ENCODE measurements around the gene TTC39C.
"Not testable (repeated sequence)": the region's sequence is repeated elsewhere in the genome, so short reads cannot be mapped to it uniquely, and the experiment has no call there.

Gene TTC39C

DNA sequence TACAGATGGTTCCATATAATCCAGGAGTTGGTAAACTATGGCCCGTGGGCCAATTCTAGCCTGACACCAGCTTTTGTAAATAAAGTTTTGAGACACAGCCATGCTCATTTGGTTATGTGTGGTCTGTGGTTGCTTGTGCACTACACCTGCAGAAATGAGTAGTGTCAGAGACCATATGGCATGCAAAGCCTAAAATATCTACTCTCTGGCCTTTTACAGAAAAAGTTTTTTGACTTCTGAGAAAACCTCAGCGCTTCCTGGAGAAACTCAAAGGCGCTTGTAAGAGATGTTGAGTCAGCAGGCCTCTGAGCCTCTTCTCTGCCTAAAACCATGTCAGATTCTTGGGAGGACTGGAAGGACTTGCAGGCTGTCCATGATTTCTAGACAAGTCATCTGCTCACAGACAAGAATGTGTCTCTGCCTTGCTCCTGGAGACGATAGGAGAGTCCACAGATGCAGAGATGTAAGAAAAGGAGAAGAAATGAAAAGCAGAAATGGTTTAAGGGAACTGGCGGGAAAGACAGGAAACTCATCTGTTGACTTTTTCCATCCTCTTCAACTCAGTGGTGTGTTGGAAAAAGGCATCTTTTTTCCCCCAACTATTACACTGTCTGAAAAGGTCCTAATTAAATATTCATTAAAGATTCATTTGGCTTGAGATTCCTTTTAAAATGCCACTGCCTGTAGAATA is 5.2 kb downstream of the TTC39C start:
- Histone ChIP-seq H3K9me3 (ENCODE audit: control insufficient read depth in 2 of 2, low read length in 2 of 2) (no peaks in the 10 kb centered on the region), H3K4me1 (ENCODE audit: control insufficient read depth in 2 of 2, insufficient read depth in 2 of 2, low read length in 2 of 2) (peaks cover 0 to 10% of the 10 kb centered on the region in 2 donors), H3K9ac (ENCODE audit: low read depth in 1 of 2, low read length in 2 of 2) (no peak overlapping the region), H3K27ac (ENCODE audit: low read depth in 2 of 2, low read length in 2 of 2) (no peak overlapping the region), H3K4me3 (ENCODE audit: low read length in 2 of 2) (no peak overlapping the region), H3K27me3 (ENCODE audit: control insufficient read depth in 2 of 2, insufficient read depth in 2 of 2, low read length in 2 of 2) (no peaks in the 10 kb centered on the region), H3K36me3 (ENCODE audit: control insufficient read depth in 2 of 2, insufficient read depth in 2 of 2, low read length in 2 of 2) (no peaks in the 10 kb centered on the region)

DNA sequence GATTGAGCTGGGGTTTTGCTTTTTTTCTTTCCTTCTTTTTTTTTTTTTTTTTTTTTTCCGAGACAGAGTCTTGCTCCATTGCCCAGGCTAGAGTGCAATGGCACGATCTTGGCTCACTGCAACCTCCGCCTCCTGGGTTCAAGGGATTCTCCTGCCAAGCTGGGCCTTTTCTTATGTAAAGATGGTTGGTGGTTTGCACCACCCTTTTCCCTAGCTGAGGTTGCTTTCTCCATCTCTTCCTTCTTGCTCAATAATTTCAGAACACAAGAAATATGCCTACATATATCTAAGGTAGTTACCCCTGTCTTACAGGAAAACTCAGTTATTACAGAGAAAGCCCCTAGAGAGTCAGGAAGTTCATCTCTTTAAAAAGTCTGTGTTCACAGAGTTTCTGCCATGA is 7.0 kb downstream of the TTC39C start:
- no peaks in the 10 kb centered on the region for H3K36me3 ChIP-seq (ENCODE audit: control insufficient read depth in 2 of 2, insufficient read depth in 2 of 2, low read length in 2 of 2)
- no peak overlapping the region for H3K4me3 ChIP-seq (ENCODE audit: low read length in 2 of 2)
- H3K9me3 ChIP-seq (ENCODE audit: control insufficient read depth in 2 of 2, low read length in 2 of 2) = no peaks in the 10 kb centered on the region
- H3K27me3 ChIP-seq (ENCODE audit: control insufficient read depth in 2 of 2, insufficient read depth in 2 of 2, low read length in 2 of 2) = no peaks in the 10 kb centered on the region
- no peak overlapping the region for H3K9ac ChIP-seq (ENCODE audit: low read depth in 1 of 2, low read length in 2 of 2)
- no peak overlapping the region for H3K27ac ChIP-seq (ENCODE audit: low read depth in 2 of 2, low read length in 2 of 2)
- peaks cover 0 to 14% of the 10 kb centered on the region in 2 donors for H3K4me1 ChIP-seq (ENCODE audit: control insufficient read depth in 2 of 2, insufficient read depth in 2 of 2, low read length in 2 of 2)

GRCh38 chr18:24022161-24022560 is 7.6 kb downstream of the TTC39C start:
- peaks cover 0 to 18% of the 10 kb centered on the region in 2 donors for H3K4me1 ChIP-seq (ENCODE audit: control insufficient read depth in 2 of 2, insufficient read depth in 2 of 2, low read length in 2 of 2)

DNA sequence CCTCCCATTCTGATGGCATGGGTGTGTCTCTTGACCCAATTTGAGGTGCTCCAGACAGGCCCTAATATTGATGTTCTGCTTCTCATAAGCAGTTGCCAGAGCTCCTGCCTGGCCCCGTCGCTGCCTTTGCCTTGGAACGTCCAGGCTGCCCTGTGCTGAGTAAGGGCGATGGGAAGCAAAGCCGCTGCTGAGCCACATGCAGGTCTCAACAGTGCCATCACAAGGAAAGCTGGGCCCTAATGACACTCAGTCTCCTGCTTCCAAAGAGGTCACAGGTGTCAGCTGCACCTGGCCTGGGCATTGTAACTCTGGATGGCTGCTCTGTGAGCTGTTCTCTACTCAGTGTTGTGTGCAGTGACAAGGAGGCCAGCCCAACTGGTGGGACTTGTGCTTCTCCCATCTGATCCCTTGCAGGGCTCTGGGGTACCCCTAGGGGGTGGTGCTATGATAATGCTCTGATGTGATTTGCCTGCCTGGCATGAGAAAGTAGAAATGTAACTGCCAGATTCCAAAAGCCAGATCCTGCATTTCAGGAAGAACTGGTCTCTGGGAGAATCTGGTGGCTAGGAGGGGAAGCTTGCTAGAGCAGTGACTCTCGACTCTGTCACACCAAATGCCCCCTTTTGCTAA is 8.7 kb downstream of the TTC39C start:
- no peak overlapping the region for H3K4me3 ChIP-seq (ENCODE audit: low read length in 2 of 2)
- H3K27me3 ChIP-seq (ENCODE audit: control insufficient read depth in 2 of 2, insufficient read depth in 2 of 2, low read length in 2 of 2) = no peaks in the 10 kb centered on the region
- H3K27ac ChIP-seq (ENCODE audit: low read depth in 2 of 2, low read length in 2 of 2) = no peak overlapping the region
- H3K4me1 ChIP-seq (ENCODE audit: control insufficient read depth in 2 of 2, insufficient read depth in 2 of 2, low read length in 2 of 2) = peaks cover 0 to 18% of the 10 kb centered on the region in 2 donors
- no peak overlapping the region for H3K9ac ChIP-seq (ENCODE audit: low read depth in 1 of 2, low read length in 2 of 2)
- no peaks in the 10 kb centered on the region for H3K9me3 ChIP-seq (ENCODE audit: control insufficient read depth in 2 of 2, low read length in 2 of 2)
- H3K36me3 ChIP-seq (ENCODE audit: control insufficient read depth in 2 of 2, insufficient read depth in 2 of 2, low read length in 2 of 2) = no peaks in the 10 kb centered on the region

More at GRCh38 chr18:24022161-24022560, 7.6 kb downstream of the TTC39C start:
- Histone ChIP-seq H3K9ac (ENCODE audit: low read depth in 1 of 2, low read length in 2 of 2) (no peak overlapping the region), H3K27ac (ENCODE audit: low read depth in 2 of 2, low read length in 2 of 2) (no peak overlapping the region), H3K27me3 (ENCODE audit: control insufficient read depth in 2 of 2, insufficient read depth in 2 of 2, low read length in 2 of 2) (no peaks in the 10 kb centered on the region), H3K4me3 (ENCODE audit: low read length in 2 of 2) (no peak overlapping the region), H3K36me3 (ENCODE audit: control insufficient read depth in 2 of 2, insufficient read depth in 2 of 2, low read length in 2 of 2) (no peaks in the 10 kb centered on the region), H3K9me3 (ENCODE audit: control insufficient read depth in 2 of 2, low read length in 2 of 2) (no peaks in the 10 kb centered on the region)

- Histone ChIP-seq H3K27ac (ENCODE audit: low read depth in 2 of 2, low read length in 2 of 2) (no peak overlapping the region), H3K9me3 (ENCODE audit: control insufficient read depth in 2 of 2, low read length in 2 of 2) (no peaks in the 10 kb centered on the region), H3K4me3 (ENCODE audit: low read length in 2 of 2) (no peak overlapping the region), H3K4me1 (ENCODE audit: control insufficient read depth in 2 of 2, insufficient read depth in 2 of 2, low read length in 2 of 2) (peaks cover 0 to 18% of the 10 kb centered on the region in 2 donors), H3K36me3 (ENCODE audit: control insufficient read depth in 2 of 2, insufficient read depth in 2 of 2, low read length in 2 of 2) (no peaks in the 10 kb centered on the region), H3K27me3 (ENCODE audit: control insufficient read depth in 2 of 2, insufficient read depth in 2 of 2, low read length in 2 of 2) (no peaks in the 10 kb centered on the region), H3K9ac (ENCODE audit: low read depth in 1 of 2, low read length in 2 of 2) (no peak overlapping the region)
Observed at GRCh38 chr18:24024425-24024824, 9.9 kb downstream of the TTC39C start.

GRCh38 chr18:24026457-24026856 is 11.9 kb downstream of the TTC39C start:
- H3K9me3 ChIP-seq (ENCODE audit: control insufficient read depth in 2 of 2, low read length in 2 of 2) = no peaks in the 10 kb centered on the region
- H3K36me3 ChIP-seq (ENCODE audit: control insufficient read depth in 2 of 2, insufficient read depth in 2 of 2, low read length in 2 of 2) = no peaks in the 10 kb centered on the region
- peaks cover 0 to 11% of the 10 kb centered on the region in 2 donors for H3K4me1 ChIP-seq (ENCODE audit: control insufficient read depth in 2 of 2, insufficient read depth in 2 of 2, low read length in 2 of 2)
- H3K9ac ChIP-seq (ENCODE audit: low read depth in 1 of 2, low read length in 2 of 2) = no peak overlapping the region
- no peaks in the 10 kb centered on the region for H3K27me3 ChIP-seq (ENCODE audit: control insufficient read depth in 2 of 2, insufficient read depth in 2 of 2, low read length in 2 of 2)
- H3K27ac ChIP-seq (ENCODE audit: low read depth in 2 of 2, low read length in 2 of 2) = no peak overlapping the region
- H3K4me3 ChIP-seq (ENCODE audit: low read length in 2 of 2) = no peak overlapping the region

GRCh38 chr18:24027156-24027827 is 12.7 kb downstream of the TTC39C start:
- Histone ChIP-seq H3K9ac (ENCODE audit: low read depth in 1 of 2, low read length in 2 of 2) (no peak overlapping the region), H3K27me3 (ENCODE audit: control insufficient read depth in 2 of 2, insufficient read depth in 2 of 2, low read length in 2 of 2) (no peaks in the 10 kb centered on the region), H3K4me3 (ENCODE audit: low read length in 2 of 2) (no peak overlapping the region), H3K36me3 (ENCODE audit: control insufficient read depth in 2 of 2, insufficient read depth in 2 of 2, low read length in 2 of 2) (no peaks in the 10 kb centered on the region), H3K4me1 (ENCODE audit: control insufficient read depth in 2 of 2, insufficient read depth in 2 of 2, low read length in 2 of 2) (peaks cover 0 to 11% of the 10 kb centered on the region in 2 donors), H3K9me3 (ENCODE audit: control insufficient read depth in 2 of 2, low read length in 2 of 2) (no peaks in the 10 kb centered on the region), H3K27ac (ENCODE audit: low read depth in 2 of 2, low read length in 2 of 2) (no peak overlapping the region)

DNA sequence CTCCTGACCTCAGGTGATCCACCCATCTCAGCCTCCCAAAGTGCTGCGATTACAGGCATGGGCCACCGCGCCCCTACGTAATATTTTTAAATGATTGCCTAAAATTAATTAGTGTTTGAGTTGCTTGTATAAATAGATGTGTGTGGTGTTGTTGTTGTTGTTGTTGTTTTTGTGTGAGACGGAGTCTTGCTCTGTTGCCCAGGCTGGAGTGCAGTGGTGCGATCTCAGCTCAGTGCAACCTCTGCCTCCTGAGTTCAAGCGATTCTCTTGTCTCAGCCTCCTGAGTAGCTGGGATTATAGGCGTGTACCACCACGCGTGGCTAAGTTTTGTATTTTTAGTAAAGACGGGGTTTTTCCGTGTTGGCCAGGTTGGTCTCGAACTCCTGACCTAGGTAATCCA is 14.4 kb downstream of the TTC39C start:
- H3K4me1 ChIP-seq (ENCODE audit: control insufficient read depth in 2 of 2, insufficient read depth in 2 of 2, low read length in 2 of 2); H3K36me3 ChIP-seq (ENCODE audit: control insufficient read depth in 2 of 2, insufficient read depth in 2 of 2, low read length in 2 of 2); H3K27me3 ChIP-seq (ENCODE audit: control insufficient read depth in 2 of 2, insufficient read depth in 2 of 2, low read length in 2 of 2); H3K4me3 ChIP-seq (ENCODE audit: low read length in 2 of 2); H3K9me3 ChIP-seq (ENCODE audit: control insufficient read depth in 2 of 2, low read length in 2 of 2); H3K9ac ChIP-seq (ENCODE audit: low read depth in 1 of 2, low read length in 2 of 2); H3K27ac ChIP-seq (ENCODE audit: low read depth in 2 of 2, low read length in 2 of 2): not testable (repeated sequence)

GRCh38 chr18:24031318-24031717 is 16.8 kb downstream of the TTC39C start:
- Histone ChIP-seq H3K4me1 (ENCODE audit: control insufficient read depth in 2 of 2, insufficient read depth in 2 of 2, low read length in 2 of 2) (peaks cover 5% of the 10 kb centered on the region in 2 donors), H3K4me3 (ENCODE audit: low read length in 2 of 2) (no peak overlapping the region), H3K9ac (ENCODE audit: low read depth in 1 of 2, low read length in 2 of 2) (no peak overlapping the region), H3K27ac (ENCODE audit: low read depth in 2 of 2, low read length in 2 of 2) (no peak overlapping the region), H3K9me3 (ENCODE audit: control insufficient read depth in 2 of 2, low read length in 2 of 2) (no peaks in the 10 kb centered on the region), H3K36me3 (ENCODE audit: control insufficient read depth in 2 of 2, insufficient read depth in 2 of 2, low read length in 2 of 2) (no peaks in the 10 kb centered on the region), H3K27me3 (ENCODE audit: control insufficient read depth in 2 of 2, insufficient read depth in 2 of 2, low read length in 2 of 2) (no peaks in the 10 kb centered on the region)

- H3K4me1 ChIP-seq (ENCODE audit: control insufficient read depth in 2 of 2, insufficient read depth in 2 of 2, low read length in 2 of 2) = peaks cover 0 to 5% of the 10 kb centered on the region in 2 donors
- H3K4me3 ChIP-seq (ENCODE audit: low read length in 2 of 2) = no peak overlapping the region
- H3K27me3 ChIP-seq (ENCODE audit: control insufficient read depth in 2 of 2, insufficient read depth in 2 of 2, low read length in 2 of 2) = no peaks in the 10 kb centered on the region
- no peak overlapping the region for H3K27ac ChIP-seq (ENCODE audit: low read depth in 2 of 2, low read length in 2 of 2)
- no peaks in the 10 kb centered on the region for H3K36me3 ChIP-seq (ENCODE audit: control insufficient read depth in 2 of 2, insufficient read depth in 2 of 2, low read length in 2 of 2)
- no peak overlapping the region for H3K9ac ChIP-seq (ENCODE audit: low read depth in 1 of 2, low read length in 2 of 2)
- no peaks in the 10 kb centered on the region for H3K9me3 ChIP-seq (ENCODE audit: control insufficient read depth in 2 of 2, low read length in 2 of 2)
Observed at GRCh38 chr18:24031916-24032315, 17.4 kb downstream of the TTC39C start.

Measured in mucosa of rectum (tissue), 2 donors.